HCT116 (cell line): ENCODE measurements around the gene TM7SF2. TPM values are rescaled to one million over a fixed set of nuclear protein-coding genes. Genes with fewer than 3 reads are reported as not detected.

Experiments
- ATAC-seq: fragments of 200-7000 bp; cut with Tn5 transposase; 2 replicates; pipeline ENCODE4 v1.9.1; 2020; ENCODE audit warnings: mild to moderate bottlenecking, moderate library complexity
- BruUV-seq: library from RNA; stranded (reverse); fragments of 400-500 nt; replicated peaks from 2 replicates; lab custom pipeline; 2021; lab: Mats Ljungman, UMichigan
- CTCF ChIA-PET: fragments of 300-600 bp; sonication (Branson Sonifier 250); formaldehyde crosslinking; loops from one replicate; lab custom pipeline; 2021; ENCODE audit warnings: antibody characterized with exemption; lab: Charles Lee
- POLR2A ChIA-PET: fragments of 300-600, 350-600 bp; sonication (Branson Sonifier 250); formaldehyde crosslinking; loops from one replicate; lab custom pipeline; 2021; ENCODE audit warnings: antibody characterized with exemption; lab: Charles Lee
- RAD21 ChIA-PET, 2 experiments: fragments of 300-600 bp; sonication (Branson Sonifier 250); formaldehyde crosslinking; loops; one replicate each; lab custom pipeline; 2023; ENCODE audit warnings: low total read pairs in 2 of 2; ENCODE audit not compliant: uncharacterized antibody in 2 of 2, unreplicated experiment in 2 of 2, low non-redundant PET in 1 of 2; lab: Charles Lee
- DNase-seq: peaks from one replicate; pipeline ENCODE4 v3.0.0-alpha.2; 2010; ENCODE audit warnings: low read depth, low spot score
- H2AFZ ChIP-seq: fragments of 200-600 bp; shearing (Covaris generic), sonication (generic); 2 replicates; pipeline ENCODE4 v1.6.1; 2017; ENCODE audit warnings: low read depth, mixed run types, mixed read lengths, antibody characterized with exemption, low read length; ENCODE audit not compliant: poor library complexity, severe bottlenecking
- H3K27ac ChIP-seq: 2 replicates; pipeline ENCODE4 v1.5.1; 2012; ENCODE audit warnings: low read depth, low read length
- H3K27me3 ChIP-seq: fragments of 200-600 bp; sonication (generic); 2 replicates; pipeline ENCODE4 v1.6.1; 2016; ENCODE audit warnings: mixed run types, low read length, mixed read lengths; ENCODE audit not compliant: insufficient read depth
- H3K36me3 ChIP-seq, 2 experiments: fragments of 200-500 bp in 1 of 2; fragments of 200-600 bp in 1 of 2; sonication (Bioruptor generic) in 1 of 2; sonication (generic) in 1 of 2; 2 replicates each; pipeline versions ENCODE4 v1.5.1 to v1.6.1; 2014 to 2016; ENCODE audit warnings: low read length in 2 of 2, inconsistent platforms in 1 of 2, mixed read lengths in 1 of 2, mixed run types in 1 of 2; ENCODE audit not compliant: insufficient read depth in 2 of 2, control insufficient read depth in 1 of 2
- H3K4me1 ChIP-seq, 2 experiments: fragments of 200-600 bp in 1 of 2; sonication (generic) in 1 of 2; 2 replicates each; pipeline versions ENCODE4 v1.5.1 to v1.6.1; 2012 to 2017; ENCODE audit warnings: low read length in 2 of 2, inconsistent platforms in 1 of 2, mild to moderate bottlenecking in 1 of 2, mixed read lengths in 1 of 2, mixed run types in 1 of 2, moderate library complexity in 1 of 2; ENCODE audit not compliant: insufficient read depth in 2 of 2, control insufficient read depth in 1 of 2
- H3K4me2 ChIP-seq: fragments of 200-600 bp; sonication (generic); 2 replicates; pipeline ENCODE4 v1.6.1; 2017; ENCODE audit warnings: mixed run types, low read length, mixed read lengths
- H3K4me3 ChIP-seq, 2 experiments: fragments of 200-600 bp in 1 of 2; sonication (generic) in 1 of 2; replicated peaks in 1 of 2; 2 replicates each; pipeline ENCODE4 v1.5.1; 2011 to 2016; ENCODE audit warnings: low read length in 2 of 2, control low read depth in 1 of 2, low read depth in 1 of 2, mild to moderate bottlenecking in 1 of 2, mixed read lengths in 1 of 2, mixed run types in 1 of 2
- H3K79me2 ChIP-seq: fragments of 200-600 bp; sonication (generic); 2 replicates; pipeline ENCODE4 v1.6.1; 2017; ENCODE audit warnings: mild to moderate bottlenecking, mixed run types, low read length, moderate library complexity, mixed read lengths; ENCODE audit not compliant: insufficient read depth
- H3K9ac ChIP-seq: fragments of 200-600 bp; sonication (generic); 2 replicates; pipeline ENCODE4 v1.6.1; 2016; ENCODE audit warnings: low read length, mixed read lengths
- H3K9me2 ChIP-seq: fragments of 200-600 bp; sonication (generic), shearing (Covaris generic); 2 replicates; pipeline ENCODE4 v1.6.1; 2017; ENCODE audit warnings: mixed run types, mild to moderate bottlenecking, moderate library complexity; ENCODE audit not compliant: insufficient read depth
- H3K9me3 ChIP-seq, 2 experiments: fragments of 200-500 bp in 1 of 2; fragments of 200-600 bp in 1 of 2; sonication (Bioruptor generic) in 1 of 2; sonication (generic) in 1 of 2; 2 replicates each; pipeline ENCODE4 v1.6.1; 2014 to 2017; ENCODE audit warnings: low read length in 2 of 2, mixed read lengths in 2 of 2, inconsistent platforms in 1 of 2, low read depth in 1 of 2, mild to moderate bottlenecking in 1 of 2, mixed run types in 1 of 2, moderate library complexity in 1 of 2; ENCODE audit not compliant: control insufficient read depth in 1 of 2, insufficient read depth in 1 of 2
- H4K20me1 ChIP-seq: fragments of 200-600 bp; sonication (generic), shearing (Covaris generic); 2 replicates; pipeline ENCODE4 v1.6.1; 2017; ENCODE audit warnings: mixed run types, mild to moderate bottlenecking, moderate library complexity; ENCODE audit not compliant: insufficient read depth
- CEBPB ChIP-seq: IDR thresholded peaks from 2 replicates; pipeline ENCODE4 v1.6.1; 2012; ENCODE audit warnings: low read depth
- EGR1 ChIP-seq: IDR thresholded peaks from 2 replicates; pipeline ENCODE4 v1.6.1; 2012; ENCODE audit warnings: low read depth
- ELF1 ChIP-seq: IDR thresholded peaks from 2 replicates; pipeline ENCODE4 v1.6.1; 2012; ENCODE audit warnings: low read depth, borderline replicate concordance
- EZH2phosphoT487 ChIP-seq: fragments of 200-600 bp; IDR thresholded peaks from 2 replicates; pipeline ENCODE4 v1.6.1; 2018; ENCODE audit warnings: antibody characterized with exemption, borderline replicate concordance
- POLR2A ChIP-seq: IDR thresholded peaks from 2 replicates; pipeline ENCODE4 v1.7.0; 2011; ENCODE audit warnings: borderline replicate concordance; ENCODE audit not compliant: insufficient read depth, insufficient read length; ENCODE audit errors: extremely low read depth
- POLR2AphosphoS5 ChIP-seq: IDR thresholded peaks from 2 replicates; pipeline ENCODE4 v1.6.1; 2011; ENCODE audit warnings: mild to moderate bottlenecking, low read depth, low read length, moderate library complexity
- SRF ChIP-seq: IDR thresholded peaks from 2 replicates; pipeline ENCODE4 v1.6.1; 2012; ENCODE audit warnings: low read depth
- TCF7L2 ChIP-seq: IDR thresholded peaks from 2 replicates; pipeline ENCODE4 v1.7.0; 2011; ENCODE audit warnings: borderline replicate concordance, inconsistent platforms; ENCODE audit not compliant: insufficient read depth, insufficient read length; ENCODE audit errors: extremely low read depth
- YY1 ChIP-seq: IDR thresholded peaks from 2 replicates; pipeline ENCODE4 v1.6.1; 2011; ENCODE audit warnings: low read length, low read depth, moderate library complexity, mild to moderate bottlenecking; ENCODE audit not compliant: insufficient replicate concordance; ENCODE audit errors: extremely low read depth
- ZFX ChIP-seq: fragments of 450-650 bp; IDR thresholded peaks from 2 replicates; pipeline ENCODE4 v1.6.1; 2017
- intact Hi-C: fragments of 100-400 bp; cut with micrococcal nuclease; formaldehyde crosslinking; loops from 2 replicates; pipeline ENCODE4 v1.10.0; 2022
- total RNA-seq: library from RNA; stranded (reverse); gene quantifications from one replicate; pipeline ENCODE4 v1.2.1, GENCODE V29; 2021; ENCODE audit not compliant: unreplicated experiment
- TF ChIP-seq, protein P1 (sequence below), 3 experiments: fragments of 200-600 bp in 1 of 3; sonication (generic) in 1 of 3; IDR thresholded peaks in 2 of 3; conservative IDR thresholded peaks in 1 of 3; 2 replicates each; pipeline ENCODE4 v1.5.1; 2012 to 2017; ENCODE audit warnings: low read depth in 2 of 3, low read length in 2 of 3, antibody characterized with exemption in 1 of 3, borderline replicate concordance in 1 of 3, control low read depth in 1 of 3, mild to moderate bottlenecking in 1 of 3, mixed read lengths in 1 of 3, mixed run types in 1 of 3, moderate library complexity in 1 of 3; ENCODE audit not compliant: insufficient read depth in 1 of 3
- TF ChIP-seq, protein P2 (sequence below): IDR thresholded peaks from 2 replicates; pipeline ENCODE4 v1.6.1; 2011; ENCODE audit warnings: mild to moderate bottlenecking, low read length, moderate library complexity; ENCODE audit not compliant: insufficient replicate concordance; ENCODE audit errors: extremely low read depth
- TF ChIP-seq, protein P3 (sequence below): IDR thresholded peaks from 2 replicates; pipeline ENCODE4 v1.6.1; 2012; ENCODE audit warnings: low read depth
- TF ChIP-seq, protein P4 (sequence below): IDR thresholded peaks from 2 replicates; pipeline ENCODE4 v1.6.1; 2012
- TF ChIP-seq, protein P5 (sequence below): IDR thresholded peaks from 2 replicates; pipeline ENCODE4 v1.6.1; 2012

Gene TM7SF2
- total RNA-seq, 1 experiment from 2014 or later = 52.9 TPM

DNA sequence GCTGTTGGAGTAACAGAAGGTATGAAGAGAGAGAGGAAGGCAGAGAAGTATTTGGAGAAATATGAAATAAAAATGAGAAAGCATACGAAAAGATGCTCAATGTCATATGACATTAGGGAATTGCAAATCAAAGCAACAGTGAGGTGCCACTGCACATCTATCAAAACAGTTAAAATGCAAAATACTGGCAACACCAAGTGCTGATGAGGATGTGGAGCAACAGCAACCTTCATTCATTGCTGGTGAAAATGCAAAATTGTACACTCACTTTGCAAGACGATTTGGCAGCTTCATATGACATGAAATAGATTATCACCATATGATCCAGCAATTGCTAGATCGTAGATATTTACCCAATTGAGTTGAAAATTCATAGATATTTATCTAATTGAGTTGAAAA, 49.0 kb downstream of the TM7SF2 start:
- H3K9me2 ChIP-seq = no peaks in the 10 kb centered on the region
- DNase-seq = no peak
- POLR2A ChIA-PET = no interaction called here

More for the DNA sequence above, 49.0 kb downstream of the TM7SF2 start:
- intact Hi-C loops = no loop called here
- no peak overlapping the region for H3K9ac ChIP-seq
- no peaks in the 10 kb centered on the region for H3K79me2 ChIP-seq
- H2AFZ ChIP-seq = no peak overlapping the region
- H4K20me1 ChIP-seq = no peaks in the 10 kb centered on the region
- RAD21 ChIA-PET = no interaction called here
- H3K4me1 ChIP-seq = no peaks in the 10 kb centered on the region
- CTCF ChIA-PET = no interaction called here
- H3K27me3 ChIP-seq = no peaks in the 10 kb centered on the region
- no TSS peak for BruUV-seq
- no peak overlapping the region for H3K4me2 ChIP-seq
- TF ChIP-seq, protein P1, sequence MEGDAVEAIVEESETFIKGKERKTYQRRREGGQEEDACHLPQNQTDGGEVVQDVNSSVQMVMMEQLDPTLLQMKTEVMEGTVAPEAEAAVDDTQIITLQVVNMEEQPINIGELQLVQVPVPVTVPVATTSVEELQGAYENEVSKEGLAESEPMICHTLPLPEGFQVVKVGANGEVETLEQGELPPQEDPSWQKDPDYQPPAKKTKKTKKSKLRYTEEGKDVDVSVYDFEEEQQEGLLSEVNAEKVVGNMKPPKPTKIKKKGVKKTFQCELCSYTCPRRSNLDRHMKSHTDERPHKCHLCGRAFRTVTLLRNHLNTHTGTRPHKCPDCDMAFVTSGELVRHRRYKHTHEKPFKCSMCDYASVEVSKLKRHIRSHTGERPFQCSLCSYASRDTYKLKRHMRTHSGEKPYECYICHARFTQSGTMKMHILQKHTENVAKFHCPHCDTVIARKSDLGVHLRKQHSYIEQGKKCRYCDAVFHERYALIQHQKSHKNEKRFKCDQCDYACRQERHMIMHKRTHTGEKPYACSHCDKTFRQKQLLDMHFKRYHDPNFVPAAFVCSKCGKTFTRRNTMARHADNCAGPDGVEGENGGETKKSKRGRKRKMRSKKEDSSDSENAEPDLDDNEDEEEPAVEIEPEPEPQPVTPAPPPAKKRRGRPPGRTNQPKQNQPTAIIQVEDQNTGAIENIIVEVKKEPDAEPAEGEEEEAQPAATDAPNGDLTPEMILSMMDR (IDR thresholded peaks at IDR 0.05 in 2 of 3, conservative IDR thresholded peaks at IDR 0.05 in 1 of 3; ENCODE audit: borderline replicate concordance in 1 of 3, insufficient read depth in 1 of 3, low read depth in 2 of 3, low read length in 2 of 3) = no peak
- TF ChIP-seq POLR2A = no peak
- TF ChIP-seq, protein P2, sequence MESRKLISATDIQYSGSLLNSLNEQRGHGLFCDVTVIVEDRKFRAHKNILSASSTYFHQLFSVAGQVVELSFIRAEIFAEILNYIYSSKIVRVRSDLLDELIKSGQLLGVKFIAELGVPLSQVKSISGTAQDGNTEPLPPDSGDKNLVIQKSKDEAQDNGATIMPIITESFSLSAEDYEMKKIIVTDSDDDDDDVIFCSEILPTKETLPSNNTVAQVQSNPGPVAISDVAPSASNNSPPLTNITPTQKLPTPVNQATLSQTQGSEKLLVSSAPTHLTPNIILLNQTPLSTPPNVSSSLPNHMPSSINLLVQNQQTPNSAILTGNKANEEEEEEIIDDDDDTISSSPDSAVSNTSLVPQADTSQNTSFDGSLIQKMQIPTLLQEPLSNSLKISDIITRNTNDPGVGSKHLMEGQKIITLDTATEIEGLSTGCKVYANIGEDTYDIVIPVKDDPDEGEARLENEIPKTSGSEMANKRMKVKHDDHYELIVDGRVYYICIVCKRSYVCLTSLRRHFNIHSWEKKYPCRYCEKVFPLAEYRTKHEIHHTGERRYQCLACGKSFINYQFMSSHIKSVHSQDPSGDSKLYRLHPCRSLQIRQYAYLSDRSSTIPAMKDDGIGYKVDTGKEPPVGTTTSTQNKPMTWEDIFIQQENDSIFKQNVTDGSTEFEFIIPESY = no peak
- TF ChIP-seq ELF1 = no peak
- TF ChIP-seq CEBPB = no peak
- TF ChIP-seq TCF7L2 = no peak
- TF ChIP-seq YY1 = no peak
- TF ChIP-seq SRF = no peak
- no peak for TF ChIP-seq POLR2AphosphoS5
- TF ChIP-seq EZH2phosphoT487 = no peak
- no peak for TF ChIP-seq ZFX
- TF ChIP-seq, protein P3, sequence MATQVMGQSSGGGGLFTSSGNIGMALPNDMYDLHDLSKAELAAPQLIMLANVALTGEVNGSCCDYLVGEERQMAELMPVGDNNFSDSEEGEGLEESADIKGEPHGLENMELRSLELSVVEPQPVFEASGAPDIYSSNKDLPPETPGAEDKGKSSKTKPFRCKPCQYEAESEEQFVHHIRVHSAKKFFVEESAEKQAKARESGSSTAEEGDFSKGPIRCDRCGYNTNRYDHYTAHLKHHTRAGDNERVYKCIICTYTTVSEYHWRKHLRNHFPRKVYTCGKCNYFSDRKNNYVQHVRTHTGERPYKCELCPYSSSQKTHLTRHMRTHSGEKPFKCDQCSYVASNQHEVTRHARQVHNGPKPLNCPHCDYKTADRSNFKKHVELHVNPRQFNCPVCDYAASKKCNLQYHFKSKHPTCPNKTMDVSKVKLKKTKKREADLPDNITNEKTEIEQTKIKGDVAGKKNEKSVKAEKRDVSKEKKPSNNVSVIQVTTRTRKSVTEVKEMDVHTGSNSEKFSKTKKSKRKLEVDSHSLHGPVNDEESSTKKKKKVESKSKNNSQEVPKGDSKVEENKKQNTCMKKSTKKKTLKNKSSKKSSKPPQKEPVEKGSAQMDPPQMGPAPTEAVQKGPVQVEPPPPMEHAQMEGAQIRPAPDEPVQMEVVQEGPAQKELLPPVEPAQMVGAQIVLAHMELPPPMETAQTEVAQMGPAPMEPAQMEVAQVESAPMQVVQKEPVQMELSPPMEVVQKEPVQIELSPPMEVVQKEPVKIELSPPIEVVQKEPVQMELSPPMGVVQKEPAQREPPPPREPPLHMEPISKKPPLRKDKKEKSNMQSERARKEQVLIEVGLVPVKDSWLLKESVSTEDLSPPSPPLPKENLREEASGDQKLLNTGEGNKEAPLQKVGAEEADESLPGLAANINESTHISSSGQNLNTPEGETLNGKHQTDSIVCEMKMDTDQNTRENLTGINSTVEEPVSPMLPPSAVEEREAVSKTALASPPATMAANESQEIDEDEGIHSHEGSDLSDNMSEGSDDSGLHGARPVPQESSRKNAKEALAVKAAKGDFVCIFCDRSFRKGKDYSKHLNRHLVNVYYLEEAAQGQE = no peak
- no peak for TF ChIP-seq EGR1
- TF ChIP-seq, protein P4, sequence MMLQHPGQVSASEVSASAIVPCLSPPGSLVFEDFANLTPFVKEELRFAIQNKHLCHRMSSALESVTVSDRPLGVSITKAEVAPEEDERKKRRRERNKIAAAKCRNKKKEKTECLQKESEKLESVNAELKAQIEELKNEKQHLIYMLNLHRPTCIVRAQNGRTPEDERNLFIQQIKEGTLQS = no peak
- TF ChIP-seq, protein P5, sequence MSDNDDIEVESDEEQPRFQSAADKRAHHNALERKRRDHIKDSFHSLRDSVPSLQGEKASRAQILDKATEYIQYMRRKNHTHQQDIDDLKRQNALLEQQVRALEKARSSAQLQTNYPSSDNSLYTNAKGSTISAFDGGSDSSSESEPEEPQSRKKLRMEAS = no peak
- no peak for ATAC-seq
- H3K27ac ChIP-seq = no peak overlapping the region
- no peaks in the 10 kb centered on the region for H3K36me3 ChIP-seq
- H3K4me3 ChIP-seq = no peak overlapping the region
- H3K9me3 ChIP-seq = no peaks in the 10 kb centered on the region
